ENCODE results near the gene C1QL1.

DNA sequence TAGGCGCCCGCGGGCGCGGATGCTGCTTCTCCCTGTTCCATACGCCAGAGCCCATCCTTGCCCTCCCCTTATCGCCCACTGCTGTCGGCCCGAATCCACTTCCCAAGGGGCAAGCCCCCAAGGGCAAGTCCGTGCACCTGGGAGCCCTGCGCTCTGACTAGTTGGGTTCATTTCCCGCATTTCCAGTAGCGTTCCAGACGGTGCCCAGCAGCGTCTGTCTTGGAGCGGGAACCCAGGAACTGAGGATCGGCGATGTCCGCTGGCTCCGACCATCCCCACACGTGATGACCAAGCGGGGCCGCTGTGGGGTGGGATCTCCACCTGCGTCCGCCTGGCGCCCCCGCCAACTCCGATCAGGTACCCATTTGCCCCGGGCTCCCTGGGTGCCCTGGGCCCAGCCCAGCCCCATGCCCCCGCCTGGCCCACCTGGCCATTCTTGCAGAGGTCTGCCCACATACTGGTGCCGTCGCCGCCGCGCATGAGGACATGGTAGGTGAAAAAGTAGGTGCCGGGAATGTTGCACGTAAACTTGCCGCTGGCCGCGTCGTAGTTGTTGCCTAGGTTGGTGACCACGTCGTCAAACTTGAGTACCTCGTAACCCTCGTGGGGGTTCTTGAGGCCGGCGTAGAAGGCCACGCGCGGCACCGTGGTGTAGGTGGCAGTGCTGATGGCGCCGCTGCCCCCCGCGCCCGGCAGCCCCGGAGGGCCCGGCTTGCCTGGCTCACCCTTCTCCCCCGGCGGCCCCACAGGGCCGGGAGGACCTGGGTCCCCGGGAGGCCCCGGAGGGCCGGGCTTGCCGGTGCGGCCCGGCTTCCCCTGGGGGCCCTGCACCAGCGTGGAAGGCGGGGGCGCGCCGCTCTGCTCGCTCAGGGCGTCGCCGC, 837 bp downstream of the C1QL1 start:
- TF ChIP-seq, protein P1, sequence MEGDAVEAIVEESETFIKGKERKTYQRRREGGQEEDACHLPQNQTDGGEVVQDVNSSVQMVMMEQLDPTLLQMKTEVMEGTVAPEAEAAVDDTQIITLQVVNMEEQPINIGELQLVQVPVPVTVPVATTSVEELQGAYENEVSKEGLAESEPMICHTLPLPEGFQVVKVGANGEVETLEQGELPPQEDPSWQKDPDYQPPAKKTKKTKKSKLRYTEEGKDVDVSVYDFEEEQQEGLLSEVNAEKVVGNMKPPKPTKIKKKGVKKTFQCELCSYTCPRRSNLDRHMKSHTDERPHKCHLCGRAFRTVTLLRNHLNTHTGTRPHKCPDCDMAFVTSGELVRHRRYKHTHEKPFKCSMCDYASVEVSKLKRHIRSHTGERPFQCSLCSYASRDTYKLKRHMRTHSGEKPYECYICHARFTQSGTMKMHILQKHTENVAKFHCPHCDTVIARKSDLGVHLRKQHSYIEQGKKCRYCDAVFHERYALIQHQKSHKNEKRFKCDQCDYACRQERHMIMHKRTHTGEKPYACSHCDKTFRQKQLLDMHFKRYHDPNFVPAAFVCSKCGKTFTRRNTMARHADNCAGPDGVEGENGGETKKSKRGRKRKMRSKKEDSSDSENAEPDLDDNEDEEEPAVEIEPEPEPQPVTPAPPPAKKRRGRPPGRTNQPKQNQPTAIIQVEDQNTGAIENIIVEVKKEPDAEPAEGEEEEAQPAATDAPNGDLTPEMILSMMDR (IDR thresholded peaks at IDR 0.05) = no peak
- TF ChIP-seq POLR2A (IDR thresholded peaks at IDR 0.05) = no peak

Measured in testis (tissue), 2 donors.